ENCODE data around the gene SETD2. TPM values are rescaled to one million over a fixed set of nuclear protein-coding genes. Genes with fewer than 3 reads are reported as not detected.

SETD2 gene
- total RNA-seq, 6 experiments from 2014 or later, result 20.3 to 27.0 (median 21.9) TPM

- H3K9me3 ChIP-seq, result no peaks in the 10 kb centered on the region
- no peak overlapping the region for H3K4me3 ChIP-seq
- no peaks in the 10 kb centered on the region for H3K4me1 ChIP-seq
- intact Hi-C loops (cut with DNase I), result no loop called here
- ATAC-seq, result no peak
- H3K27me3 ChIP-seq, result no peaks in the 10 kb centered on the region
- no peak for DNase-seq
- H3K36me3 ChIP-seq, result peaks cover 2 to 41% (median 4%) of the 10 kb centered on the region in 4 donors
- no peak overlapping the region for H3K27ac ChIP-seq
- TF ChIP-seq CTCF (IDR thresholded peaks at IDR 0.05) (no peak), POLR2A (IDR thresholded peaks at IDR 0.05) (no peak)
- WGBS (ENCODE audit: insufficient coverage, low coverage, low lambda C conversion rate, missing lambda C conversion rate), result 90% methylated on average over 3 of the region's 3 CpGs
These were observed 71.8 kb downstream of the SETD2 start for GRCh38 chr3:47092090-47092489.

GRCh38 chr3:47089630-47090029 is 74.3 kb downstream of the SETD2 start:
- Histone ChIP-seq H3K27me3 (no peaks in the 10 kb centered on the region), H3K4me3 (no peak overlapping the region), H3K4me1 (no peaks in the 10 kb centered on the region), H3K9me3 (no peaks in the 10 kb centered on the region), H3K36me3 (peaks cover 0 to 40% (median 7%) of the 10 kb centered on the region in 4 donors), H3K27ac (no peak overlapping the region)
- DNase-seq (no peak), ATAC-seq (no peak)
- intact Hi-C loops (cut with DNase I), result no loop called here
- TF ChIP-seq CTCF (IDR thresholded peaks at IDR 0.05) (no peak), POLR2A (IDR thresholded peaks at IDR 0.05) (no peak)
- 89% methylated on average over 2 of the region's 2 CpGs for WGBS (ENCODE audit: insufficient coverage, low coverage, low lambda C conversion rate, missing lambda C conversion rate)

- DNase-seq, result no peak
- WGBS (ENCODE audit: insufficient coverage, low coverage, low lambda C conversion rate, missing lambda C conversion rate), result 89% methylated on average over 6 of the region's 7 CpGs
These were observed 77.8 kb downstream of the SETD2 start for GRCh38 chr3:47086071-47086470.

GRCh38 chr3:47083786-47084185 is 80.1 kb downstream of the SETD2 start:
- ATAC-seq (peak in 3 of 4 donors; percentile 27 to 64 (median 32)), DNase-seq (no peak)
- Histone ChIP-seq H3K27ac (no peak overlapping the region), H3K27me3 (no peaks in the 10 kb centered on the region), H3K4me3 (no peak overlapping the region), H3K9me3 (no peaks in the 10 kb centered on the region), H3K36me3 (peaks cover 0 to 57% (median 28%) of the 10 kb centered on the region in 4 donors), H3K4me1 (no peaks in the 10 kb centered on the region)
- intact Hi-C loops (cut with DNase I), result no loop called here
- TF ChIP-seq CTCF (IDR thresholded peaks at IDR 0.05) (no peak), POLR2A (IDR thresholded peaks at IDR 0.05) (no peak)
- WGBS (ENCODE audit: insufficient coverage, low coverage, low lambda C conversion rate, missing lambda C conversion rate), result 74% methylated on average over 3 of the region's 3 CpGs

More at GRCh38 chr3:47086071-47086470, 77.8 kb downstream of the SETD2 start:
- Histone ChIP-seq H3K27ac (no peak overlapping the region), H3K36me3 (peaks cover 3 to 47% (median 19%) of the 10 kb centered on the region in 4 donors), H3K4me1 (no peaks in the 10 kb centered on the region), H3K9me3 (no peaks in the 10 kb centered on the region), H3K27me3 (no peaks in the 10 kb centered on the region), H3K4me3 (no peak overlapping the region)
- ATAC-seq, result no peak
- intact Hi-C loops (cut with DNase I), result no loop called here
- TF ChIP-seq POLR2A (IDR thresholded peaks at IDR 0.05) (no peak), CTCF (IDR thresholded peaks at IDR 0.05) (no peak)

GRCh38 chr3:47082519-47082918 is 81.4 kb downstream of the SETD2 start:
- DNase-seq (no peak), ATAC-seq (no peak)
- Histone ChIP-seq H3K9me3 (no peaks in the 10 kb centered on the region), H3K4me1 (no peaks in the 10 kb centered on the region), H3K4me3 (no peak overlapping the region), H3K27me3 (no peaks in the 10 kb centered on the region), H3K27ac (no peak overlapping the region), H3K36me3 (peaks cover 0 to 60% (median 26%) of the 10 kb centered on the region in 4 donors)
- 71% methylated on average over 1 of the region's 1 CpG for WGBS (ENCODE audit: insufficient coverage, low coverage, low lambda C conversion rate, missing lambda C conversion rate)
- TF ChIP-seq POLR2A (IDR thresholded peaks at IDR 0.05), result no peak
- intact Hi-C loops (cut with DNase I), result no loop called here

Data from right lobe of liver (tissue), 6 donors.